Measurements from ENCODE around the gene NOX3.

GRCh38 chr6:155364844-155365437, 90.7 kb downstream of the NOX3 start:
- TF ChIP-seq CTCF (IDR thresholded peaks at IDR 0.05) (no peak), POLR2AphosphoS5 (IDR thresholded peaks at IDR 0.05) (no peak), EP300 (IDR thresholded peaks at IDR 0.05) (no peak), POLR2A (IDR thresholded peaks at IDR 0.05) (no peak)

Data from upper lobe of left lung (tissue), 4 donors.